ENCODE measurements around the gene ANGPTL5.
"Not testable (repeated sequence)": the region's sequence is repeated elsewhere in the genome, so short reads cannot be mapped to it uniquely, and the experiment has no call there.

The ANGPTL5 gene

DNA sequence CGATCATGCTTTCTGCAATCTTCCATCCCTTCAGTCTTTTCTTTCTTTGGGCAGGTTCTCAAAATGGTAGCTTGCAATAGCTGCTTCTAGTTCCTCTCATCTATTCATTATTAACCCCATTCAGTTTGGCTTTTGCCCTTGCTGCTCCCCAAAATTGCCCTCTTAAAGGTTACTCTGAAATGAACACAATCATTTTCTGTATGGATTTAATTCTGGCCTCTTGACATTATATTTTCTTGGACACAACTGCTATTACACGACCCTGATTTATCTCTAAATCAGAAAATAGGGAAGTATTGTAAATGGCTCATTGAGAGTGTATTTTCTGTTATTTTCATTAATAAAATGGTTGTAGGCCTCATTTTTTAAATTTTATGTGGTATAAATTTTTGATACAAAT lies at the start of gene ANGPTL5:
Gene ANGPTL5 (minus strand): TSS at position 101 of the 400 bp plus-strand sequence. CDS start 8,613 bp downstream, outside the sequence.
- DNase-seq: no peak

DNA sequence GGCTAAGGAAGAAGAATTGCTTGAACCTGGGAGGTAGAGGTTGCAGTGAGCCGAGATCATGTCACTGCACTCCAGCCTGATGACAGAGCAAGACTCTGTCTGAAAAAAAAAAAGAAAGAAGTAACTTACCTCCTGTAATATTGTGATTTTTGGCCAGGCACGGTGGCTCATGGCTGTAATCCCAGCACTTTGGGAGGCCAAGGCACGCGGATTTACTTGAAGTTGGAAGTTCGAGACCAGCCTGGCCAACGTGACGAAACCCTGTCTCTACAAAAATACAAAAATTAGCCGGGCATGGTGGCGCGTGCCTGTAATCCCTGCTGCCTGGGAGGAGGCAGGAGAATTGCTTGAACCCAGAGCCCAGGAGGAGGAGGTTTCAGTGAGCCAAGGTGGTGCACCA lies 47.9 kb upstream of the ANGPTL5 start:
- DNase-seq: not testable (repeated sequence)

GRCh38 chr11:101960231-101960630 lies 43.9 kb upstream of the ANGPTL5 start:
- DNase-seq: no peak

DNA sequence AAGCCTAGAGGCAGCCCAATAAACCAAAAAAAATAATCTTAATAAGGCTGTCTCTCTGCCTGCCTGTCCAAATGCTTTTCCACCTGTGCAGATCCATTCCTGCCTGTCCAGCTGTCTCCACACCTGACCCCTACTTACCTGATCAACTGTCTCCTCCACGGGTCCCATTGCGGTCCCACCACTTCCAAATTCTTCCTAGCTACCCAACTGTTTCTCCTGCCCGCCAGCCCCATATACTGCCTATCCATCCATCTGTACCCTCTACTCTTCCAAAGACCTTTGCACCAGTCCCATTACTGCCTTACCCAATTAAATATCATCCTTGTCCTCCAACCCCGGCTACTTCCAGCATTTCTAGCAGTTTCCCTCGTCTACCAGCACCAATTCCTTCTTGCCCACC lies 39.4 kb upstream of the ANGPTL5 start:
- no peak for DNase-seq

- DNase-seq: no peak
Measured at GRCh38 chr11:101955278-101955677, 39.0 kb upstream of the ANGPTL5 start.

GRCh38 chr11:101949680-101950220 lies 33.4 kb upstream of the ANGPTL5 start:
- no peak for DNase-seq

DNA sequence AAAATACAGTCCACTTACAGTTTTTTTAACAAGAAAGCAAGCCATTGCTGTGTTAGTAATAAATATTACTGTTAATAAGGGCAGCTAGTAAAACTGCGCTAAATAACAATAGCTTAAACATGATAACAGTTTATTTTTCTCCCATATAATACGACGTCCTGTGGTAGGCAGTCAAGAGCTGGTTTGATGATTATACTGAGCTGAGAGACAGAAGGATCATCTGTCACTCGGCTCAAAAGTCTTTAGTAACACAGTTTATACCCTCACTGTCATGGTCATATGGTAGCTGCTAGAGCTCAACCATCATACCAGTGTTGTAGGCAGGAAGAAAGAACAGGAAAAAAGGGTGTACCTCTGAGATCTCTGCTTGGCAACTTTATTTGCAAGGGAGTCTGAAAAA lies 29.1 kb upstream of the ANGPTL5 start:
- DNase-seq: no peak

- no peak for DNase-seq
Measured at GRCh38 chr11:101944923-101945322, 28.6 kb upstream of the ANGPTL5 start.

DNA sequence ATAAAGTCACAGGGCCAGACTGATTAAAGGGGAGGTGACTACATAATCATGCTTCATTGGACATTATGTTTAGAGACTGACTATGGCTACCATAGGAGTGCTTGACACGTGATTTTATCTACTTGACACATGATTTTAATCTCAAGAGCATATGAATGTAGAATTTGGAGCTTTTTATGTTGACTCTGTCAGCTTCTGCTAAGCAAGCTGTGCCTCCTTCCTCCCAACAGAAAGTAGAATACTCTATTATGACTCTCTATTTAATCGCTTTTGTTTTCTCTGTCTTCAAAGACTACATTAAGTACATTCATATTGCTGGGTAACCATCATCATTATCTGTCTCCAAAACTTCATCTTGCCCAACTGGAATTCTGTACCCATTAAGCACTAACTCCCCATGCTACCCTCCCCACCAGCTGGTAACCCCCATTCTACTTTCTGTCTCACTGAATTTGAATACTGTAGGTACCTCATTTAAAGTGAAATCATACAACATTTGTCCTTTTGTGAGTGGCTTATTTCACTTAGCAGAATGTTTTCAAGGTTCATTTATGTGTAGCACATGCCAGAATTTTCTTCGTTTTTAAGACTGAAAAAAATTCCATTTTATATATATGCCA lies 24.7 kb upstream of the ANGPTL5 start:
- no peak for DNase-seq

DNA sequence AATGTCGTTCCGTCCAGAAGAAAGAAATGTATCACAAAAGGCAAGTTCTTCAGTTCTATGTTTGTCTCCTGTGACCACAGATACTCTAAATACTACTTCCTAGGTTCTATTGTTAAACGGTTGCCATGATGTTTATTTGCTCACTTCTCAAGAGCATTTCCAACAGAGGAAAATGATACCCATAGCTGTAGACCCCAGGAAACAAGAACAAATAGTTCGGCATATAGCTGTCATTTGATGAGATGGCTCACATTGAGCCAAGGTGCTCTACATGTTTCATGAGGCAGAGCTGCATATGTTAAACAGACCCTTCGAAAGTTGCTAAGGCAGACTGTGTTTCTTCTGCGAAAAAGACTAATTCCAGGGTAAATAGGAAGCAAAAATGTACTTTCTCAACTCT lies 15.4 kb upstream of the ANGPTL5 start:
- no peak for DNase-seq

DNA sequence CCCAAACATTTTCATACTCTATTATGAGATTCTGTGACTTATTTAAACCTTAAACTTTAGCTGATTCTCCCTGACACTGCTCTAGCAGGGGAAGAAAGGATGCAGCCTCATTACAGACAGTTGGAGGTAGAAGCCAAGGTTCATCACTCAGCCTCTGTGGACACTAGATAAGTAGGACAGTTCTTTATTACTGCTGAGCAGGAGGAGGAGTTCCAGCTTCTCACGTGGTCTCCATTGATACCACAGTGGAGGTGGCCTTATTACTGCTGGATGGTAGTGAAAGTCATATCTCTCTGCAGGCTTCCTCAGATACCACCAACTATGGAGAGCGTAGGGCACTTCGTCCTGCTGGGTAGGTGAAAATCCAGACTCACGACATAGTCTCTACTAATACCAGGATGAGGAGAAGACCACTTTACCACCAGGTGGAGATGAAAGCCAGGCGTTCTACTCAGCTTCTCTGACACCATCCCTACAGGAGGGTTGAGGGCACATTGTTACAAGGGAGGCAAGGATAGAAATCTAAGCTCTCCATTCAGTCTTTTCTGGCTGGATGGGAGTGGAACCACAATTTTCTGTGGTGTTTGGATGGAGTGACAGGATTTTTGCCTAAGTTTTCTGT lies 13.1 kb upstream of the ANGPTL5 start:
- DNase-seq: no peak

DNA sequence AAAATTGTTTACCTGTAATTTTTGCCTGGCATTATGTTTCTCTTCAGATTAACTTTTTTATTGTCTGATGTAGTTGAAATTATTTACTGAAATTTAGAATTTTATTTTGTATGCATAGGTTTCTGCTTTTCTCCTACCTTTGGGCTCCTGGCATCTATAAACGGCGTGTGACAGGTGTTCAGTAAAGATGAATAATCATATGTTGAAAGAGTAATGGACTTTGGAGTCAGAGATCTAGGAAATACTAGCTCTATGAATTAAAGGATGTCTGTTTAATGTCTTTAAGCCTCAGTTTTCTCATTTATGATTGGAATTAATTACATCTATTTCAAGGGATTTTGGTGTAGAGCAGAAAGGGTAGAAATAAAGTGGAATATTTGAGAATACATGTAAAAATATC lies 7.2 kb upstream of the ANGPTL5 start:
- no peak for DNase-seq

DNA sequence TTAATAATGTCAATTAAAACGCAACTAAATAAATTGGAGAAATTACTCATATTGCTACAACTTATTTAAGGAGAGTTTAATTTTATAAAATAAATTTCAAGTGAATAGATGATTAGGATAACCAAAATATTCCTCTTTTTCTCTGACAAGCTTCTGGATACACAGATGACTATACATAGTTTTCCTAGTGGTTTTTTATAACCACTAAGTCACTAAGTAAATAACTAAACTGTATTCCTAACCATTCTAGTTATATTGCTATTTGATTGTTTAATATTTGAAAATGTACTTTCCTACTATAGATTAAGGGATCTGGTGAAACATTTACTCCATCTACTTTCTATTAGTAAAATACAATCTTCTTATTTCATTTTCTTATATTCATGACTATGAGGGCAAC lies 4.7 kb upstream of the ANGPTL5 start:
- no peak for DNase-seq

GRCh38 chr11:101917226-101917625 lies 904 bp upstream of the ANGPTL5 start:
- no peak for DNase-seq

DNA sequence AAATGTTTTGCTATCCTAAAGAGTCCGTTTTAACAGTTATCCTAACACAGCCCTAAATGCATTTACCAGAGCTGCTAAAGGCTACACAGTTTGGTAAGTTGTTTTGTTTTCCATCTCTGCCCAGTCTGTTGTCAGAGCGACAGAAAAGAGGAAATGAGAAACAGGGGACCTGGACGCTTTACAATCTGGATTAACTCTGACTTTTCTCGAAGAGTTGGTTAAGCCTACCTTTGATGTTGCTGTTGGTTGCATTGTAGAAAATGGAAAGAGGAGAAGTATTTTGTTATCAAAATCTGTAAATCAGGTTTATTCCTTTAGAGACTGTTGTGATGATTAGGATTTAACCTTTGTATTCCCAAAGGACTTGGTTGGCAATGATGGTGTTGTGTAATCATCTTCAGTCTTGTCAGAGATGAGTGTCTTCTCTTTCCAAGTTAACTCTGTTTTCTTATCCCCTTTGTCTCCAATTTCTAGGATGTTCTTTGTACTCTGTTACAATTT lies 481 bp downstream of the ANGPTL5 start:
- peak; percentile 32 for DNase-seq

GRCh38 chr11:101914738-101915426 lies 1.4 kb downstream of the ANGPTL5 start, which contains the start of gene CEP126:
Gene CEP126, plus strand, starts transcription at chr11:101915010. Its CDS starts 275 bp downstream, at chr11:101915285.
- DNase-seq: peak; percentile 95

GRCh38 chr11:101914341-101914737 lies 2.0 kb downstream of the ANGPTL5 start:
- peak; percentile 42 for DNase-seq

DNA sequence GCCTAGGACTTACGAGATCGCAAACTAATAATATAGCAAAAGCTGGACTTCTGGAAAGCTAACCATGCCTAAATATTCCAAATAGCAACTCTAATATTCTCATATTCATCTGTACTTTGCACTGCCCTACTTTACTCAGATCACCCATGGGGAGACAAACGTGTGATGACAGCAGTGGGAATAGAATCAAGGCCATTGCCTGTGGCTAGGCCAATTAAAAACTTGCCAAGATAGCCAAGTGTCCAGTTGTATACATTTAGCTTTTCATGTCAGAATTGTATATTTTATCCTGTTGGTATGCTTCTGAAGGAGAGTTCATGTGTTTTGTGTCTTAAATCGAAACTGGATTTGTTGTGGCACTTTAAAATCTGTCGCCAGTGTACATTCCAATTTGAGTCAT lies 2.7 kb downstream of the ANGPTL5 start:
- no peak for DNase-seq

DNA sequence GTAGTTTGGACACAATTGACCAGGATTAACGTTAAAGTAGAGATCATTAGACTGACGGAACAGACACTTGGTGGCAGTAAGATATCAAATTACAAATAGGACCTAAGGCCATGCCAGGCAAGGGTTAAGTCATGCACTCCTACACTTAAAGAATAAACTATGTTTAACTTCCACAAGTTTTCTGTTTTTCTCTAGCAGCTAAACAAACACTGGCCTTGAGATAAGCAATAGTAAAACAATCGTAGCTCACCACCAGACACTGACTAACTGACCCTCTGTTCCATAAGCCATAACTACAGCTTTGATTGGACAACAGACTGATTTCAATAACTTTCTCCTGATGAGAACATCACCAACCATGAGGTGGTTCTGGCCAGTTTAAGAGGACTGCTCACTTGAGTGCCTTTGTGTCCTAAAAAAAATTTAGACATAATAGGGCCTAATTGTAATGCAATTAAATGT lies 3.5 kb downstream of the ANGPTL5 start:
- no peak for DNase-seq

GRCh38 chr11:101909087-101909486 lies 7.2 kb downstream of the ANGPTL5 start:
- DNase-seq: no peak

GRCh38 chr11:101907815-101908214 lies 8.5 kb downstream of the ANGPTL5 start:
- no peak for DNase-seq

DNA sequence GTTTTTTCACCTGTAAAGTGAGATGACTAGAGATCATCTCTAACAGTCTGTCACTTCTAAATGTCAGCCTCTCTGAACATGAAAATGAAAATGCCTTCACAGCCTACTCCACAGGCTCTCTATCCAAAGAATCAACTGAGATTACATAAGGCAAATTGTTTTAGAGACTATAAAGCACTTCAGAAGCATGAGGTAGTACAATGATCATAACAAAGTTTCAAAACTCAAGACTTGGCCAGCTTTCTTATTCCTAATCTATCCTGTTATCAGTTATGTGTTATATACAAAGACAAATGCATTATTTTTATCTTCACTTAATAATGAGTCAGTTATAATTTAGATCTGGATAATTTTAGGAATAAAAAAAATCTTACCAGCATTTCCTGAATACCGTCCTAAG lies 21.8 kb downstream of the ANGPTL5 start:
- DNase-seq: no peak

- DNase-seq: no peak
Measured at GRCh38 chr11:101889767-101890166, 26.6 kb downstream of the ANGPTL5 start.

DNA sequence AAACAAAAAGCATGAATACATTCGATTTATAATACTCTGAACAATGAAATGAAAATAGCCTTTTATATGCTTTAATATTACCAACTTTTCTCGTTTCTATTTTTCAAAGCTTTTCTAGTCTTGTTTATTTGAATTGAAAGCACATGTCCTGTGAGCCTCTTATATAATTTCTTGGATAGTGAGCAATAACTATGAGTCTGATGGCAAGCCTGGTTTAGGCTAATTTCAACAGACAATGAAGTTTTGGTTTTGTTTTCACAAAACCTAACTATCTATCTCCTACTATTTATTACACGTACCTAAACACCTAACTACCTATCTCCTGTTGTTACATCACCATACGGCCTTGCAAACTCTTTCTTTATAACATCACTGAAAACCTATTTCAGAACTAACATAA lies 30.7 kb downstream of the ANGPTL5 start:
- DNase-seq: no peak

All from HCEC 1CT (cell line).